Measurements from ENCODE around the gene DMD.
"Not testable (repeated sequence)": the region's sequence is repeated elsewhere in the genome, so short reads cannot be mapped to it uniquely, and the experiment has no call there.

Gene DMD

GRCh38 chrX:31471229-31471628, 1740.1 kb downstream of the DMD start:
- DNase-seq, result no peak

GRCh38 chrX:31470753-31471152, 1740.6 kb downstream of the DMD start:
- DNase-seq, result not testable (repeated sequence)

GRCh38 chrX:31464306-31464915, 1746.9 kb downstream of the DMD start:
- DNase-seq, result no peak

GRCh38 chrX:31461266-31461665, 1750.1 kb downstream of the DMD start:
- DNase-seq, result no peak

- no peak for DNase-seq
Measured at GRCh38 chrX:31459361-31459760, 1752.0 kb downstream of the DMD start.

- no peak for DNase-seq
Measured at GRCh38 chrX:31449965-31450364, 1761.4 kb downstream of the DMD start.

- DNase-seq, result no peak
Measured at GRCh38 chrX:31449081-31449480, 1762.3 kb downstream of the DMD start.

- DNase-seq, result no peak
Measured at GRCh38 chrX:31445542-31445941, 1765.8 kb downstream of the DMD start.

- no peak for DNase-seq
Measured at GRCh38 chrX:31443654-31444053, 1767.7 kb downstream of the DMD start.

GRCh38 chrX:31440546-31440945, 1770.8 kb downstream of the DMD start:
- DNase-seq, result no peak

- DNase-seq, result no peak
Measured at GRCh38 chrX:31436424-31436823, 1774.9 kb downstream of the DMD start.

- no peak for DNase-seq
Measured at GRCh38 chrX:31435592-31435991, 1775.8 kb downstream of the DMD start.

- no peak for DNase-seq
Measured at GRCh38 chrX:31433856-31434255, 1777.5 kb downstream of the DMD start.

GRCh38 chrX:31429915-31430314, 1781.4 kb downstream of the DMD start:
- no peak for DNase-seq

- peak in 1 of 2 donors; percentile 27 for DNase-seq
Measured at GRCh38 chrX:31423609-31424189, 1787.7 kb downstream of the DMD start.

- DNase-seq, result no peak
Measured at GRCh38 chrX:31421441-31421840, 1789.9 kb downstream of the DMD start.

- no peak for DNase-seq
Measured at GRCh38 chrX:31420711-31421151, 1790.6 kb downstream of the DMD start.

- no peak for DNase-seq
Measured at GRCh38 chrX:31420302-31420701, 1791.0 kb downstream of the DMD start.

GRCh38 chrX:31397119-31397518, 1814.2 kb downstream of the DMD start:
- no peak for DNase-seq

- no peak for DNase-seq
Measured at GRCh38 chrX:31392513-31392912, 1818.8 kb downstream of the DMD start.

GRCh38 chrX:31388946-31389345, 1822.4 kb downstream of the DMD start:
- DNase-seq, result no peak

- no peak for DNase-seq
Measured at GRCh38 chrX:31384471-31384870, 1826.9 kb downstream of the DMD start.

- no peak for DNase-seq
Measured at GRCh38 chrX:31383991-31384390, 1827.4 kb downstream of the DMD start.

GRCh38 chrX:31378973-31379372, 1832.4 kb downstream of the DMD start:
- DNase-seq, result not testable (repeated sequence)

GRCh38 chrX:31377821-31378220, 1833.5 kb downstream of the DMD start:
- DNase-seq, result not testable (repeated sequence)
